GOT3 (cell line): ENCODE results near the gene R3HDM1.
A peak's percentile ranks its signal among the peaks of the same experiment; 100 is the strongest.
"Not testable (repeated sequence)": the region's sequence is repeated elsewhere in the genome, so short reads cannot be mapped to it uniquely, and the experiment has no call there.

Experiments
- DNase-seq: peaks from one replicate; lab custom pipeline; 2025; ENCODE audit warnings: mixed read lengths; lab: John Stamatoyannopoulos, UW

The R3HDM1 gene

GRCh38 chr2:135709992-135710391 is 178.7 kb downstream of the R3HDM1 start:
- peak; percentile 3 for DNase-seq

- not testable (repeated sequence) for DNase-seq
These were observed 183.8 kb downstream of the R3HDM1 start for GRCh38 chr2:135715086-135715485.

DNA sequence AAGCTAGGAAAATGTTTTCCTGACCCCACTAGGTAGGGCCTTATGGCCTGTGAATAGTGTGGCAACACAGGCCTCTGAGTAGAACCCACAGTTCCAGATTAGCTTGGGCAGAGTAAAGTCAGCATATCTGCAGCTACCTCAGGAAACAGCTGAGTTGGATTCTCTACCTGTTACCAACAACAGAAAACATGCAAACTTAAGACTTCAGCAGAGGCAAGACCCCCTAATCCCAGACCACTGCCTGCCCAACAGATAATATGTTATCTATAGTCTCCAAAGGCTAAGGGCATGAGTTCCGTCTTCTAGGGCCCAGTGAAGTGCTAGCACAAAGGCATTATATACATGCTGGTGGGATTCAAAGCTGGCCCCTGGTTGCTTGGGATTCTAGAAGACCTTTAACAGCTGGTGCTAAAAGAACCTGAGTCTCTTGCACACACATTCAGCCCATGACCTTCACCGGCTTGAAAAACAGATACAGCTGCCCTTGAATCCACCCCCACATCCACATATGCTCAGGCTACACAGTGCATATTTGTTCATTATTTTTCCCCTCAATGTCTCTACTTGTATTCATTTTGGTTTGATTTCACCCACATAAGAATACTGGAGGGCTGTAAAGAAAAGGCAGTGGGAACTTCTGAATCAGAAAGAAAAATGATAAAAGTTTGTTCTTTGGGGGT is 196.9 kb downstream of the R3HDM1 start:
- DNase-seq, result no peak

DNA sequence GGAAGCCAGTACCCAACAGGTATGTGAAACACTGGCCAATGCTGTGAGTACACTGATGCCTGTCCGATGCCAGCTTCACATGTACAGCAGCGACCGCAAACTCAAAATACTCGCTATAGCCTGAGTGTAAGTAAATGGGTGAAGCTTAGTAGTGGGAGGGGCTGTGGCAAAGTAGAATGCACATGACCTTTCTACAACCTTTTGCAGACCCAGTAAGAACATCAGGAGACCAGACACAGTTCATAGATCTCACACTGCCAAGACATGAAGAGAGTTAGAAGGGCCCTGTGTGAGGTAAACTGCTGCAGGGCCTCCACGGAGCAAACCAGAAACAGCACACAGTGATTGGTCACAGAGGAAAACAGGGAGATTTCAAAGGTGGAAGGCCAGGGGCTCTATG is 201.3 kb downstream of the R3HDM1 start:
- DNase-seq, result no peak

- no peak for DNase-seq
These were observed 201.8 kb downstream of the R3HDM1 start for GRCh38 chr2:135733045-135733444.

GRCh38 chr2:135736546-135736945 is 205.3 kb downstream of the R3HDM1 start:
- DNase-seq, result no peak

DNA sequence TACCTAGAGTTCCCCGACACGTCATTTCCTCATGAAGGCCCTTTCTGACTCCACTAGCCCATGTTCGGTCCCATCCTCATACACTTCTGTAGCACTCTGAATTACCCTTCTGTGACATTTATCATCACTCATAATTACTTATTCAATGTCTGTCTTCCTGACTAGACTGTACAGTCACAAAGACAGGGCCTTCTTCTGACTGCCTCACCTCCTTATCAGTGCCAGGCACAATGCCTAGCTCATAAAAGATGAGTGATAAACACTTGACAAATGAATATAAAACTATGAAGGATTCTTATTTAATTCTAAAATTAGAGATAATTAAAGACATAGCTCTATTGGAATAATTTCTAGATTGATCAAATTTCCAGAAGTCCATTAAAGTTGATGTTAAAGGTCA is 208.9 kb downstream of the R3HDM1 start:
- DNase-seq, result no peak

GRCh38 chr2:135741043-135741394 is 209.7 kb downstream of the R3HDM1 start:
- no peak for DNase-seq

DNA sequence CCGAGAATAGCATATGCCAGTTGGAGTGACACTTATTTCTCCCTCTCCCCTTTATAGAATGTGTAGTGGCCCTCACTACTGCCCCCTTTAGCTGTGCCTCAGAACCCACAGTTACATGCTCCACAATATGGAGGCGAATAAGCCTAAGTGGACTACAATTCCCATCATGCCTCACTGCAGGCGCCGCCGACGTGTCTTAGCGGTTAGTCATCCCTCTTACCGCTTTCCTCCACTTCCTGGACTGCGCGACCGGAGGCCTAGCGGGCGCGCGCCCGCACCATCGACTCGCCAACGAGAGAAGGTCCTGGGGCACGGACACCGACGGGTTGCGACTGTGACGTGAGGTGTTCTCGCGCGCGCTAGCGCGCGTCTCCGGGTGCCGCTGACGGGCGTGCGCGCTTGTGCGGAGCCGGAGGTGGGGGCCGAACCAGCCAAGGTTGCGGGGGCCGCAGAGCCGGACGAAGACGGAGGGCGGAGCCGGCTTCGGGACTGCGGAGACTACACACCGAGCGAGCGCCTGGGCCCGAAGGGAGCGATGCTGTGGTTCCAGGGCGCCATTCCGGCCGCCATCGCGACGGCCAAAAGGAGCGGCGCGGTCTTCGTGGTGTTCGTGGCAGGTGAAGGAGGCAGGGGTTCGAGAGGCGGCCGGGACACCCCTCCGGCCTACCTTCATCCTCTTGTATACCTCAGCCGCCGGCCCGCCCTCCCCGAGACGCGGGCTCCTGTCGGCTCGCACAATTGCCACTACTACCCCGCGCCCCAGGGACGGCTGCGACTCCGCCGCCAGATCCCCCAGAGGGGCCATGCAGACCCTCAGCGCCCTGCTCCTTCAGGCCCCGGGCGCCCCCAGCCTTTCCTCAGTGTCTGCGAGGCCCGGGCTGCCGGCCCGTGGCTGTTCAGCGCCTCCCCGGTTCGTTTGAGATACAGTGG is 210.4 kb downstream of the R3HDM1 start, which contains the start of gene UBXN4:
TSS of gene UBXN4 (plus strand) at position 461 of the 930 bp plus-strand sequence. CDS start at position 536, 75 bp downstream.
- peak; percentile 87 for DNase-seq

- DNase-seq, result peak; percentile 30
These were observed 211.1 kb downstream of the R3HDM1 start for GRCh38 chr2:135742325-135742757.

DNA sequence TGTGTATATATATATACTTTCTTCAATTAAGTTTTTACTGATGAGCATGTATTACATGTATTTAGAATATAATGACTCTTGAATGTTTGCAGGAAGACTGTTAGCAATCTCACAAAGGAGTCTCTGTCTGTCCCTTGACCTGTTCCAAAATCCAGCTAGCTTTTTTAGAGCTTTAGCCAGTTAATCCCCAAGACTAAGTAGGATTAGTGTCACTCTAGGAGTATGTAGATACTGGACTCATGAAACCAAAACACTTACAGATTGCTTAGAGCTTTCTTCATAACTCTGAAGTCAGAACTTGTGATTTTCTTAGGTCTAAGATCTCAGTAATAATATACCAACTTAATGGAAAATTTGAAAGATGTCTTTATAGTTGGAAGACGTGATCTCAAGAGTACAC is 212.6 kb downstream of the R3HDM1 start:
- DNase-seq, result no peak

GRCh38 chr2:135744760-135745314 is 213.6 kb downstream of the R3HDM1 start:
- no peak for DNase-seq

DNA sequence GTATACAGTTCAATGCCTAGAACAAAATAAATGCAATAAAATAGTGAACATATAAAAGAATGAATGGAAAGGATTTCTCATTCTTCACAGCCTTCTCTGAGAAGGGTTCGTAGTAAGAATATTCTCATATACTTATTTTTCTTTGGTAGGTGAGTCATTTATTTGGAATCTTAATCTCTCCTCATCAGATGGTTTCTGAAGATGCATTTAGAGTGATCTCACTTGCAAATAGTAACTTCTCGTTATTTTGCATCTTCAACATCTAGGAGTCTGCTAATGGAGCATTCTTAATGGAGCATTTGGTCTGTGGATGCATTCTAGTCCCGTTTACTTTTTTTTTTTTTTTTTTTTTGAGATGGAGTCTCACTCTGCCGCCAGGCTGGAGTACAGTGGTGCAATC is 214.3 kb downstream of the R3HDM1 start:
- DNase-seq, result no peak

- DNase-seq, result no peak
These were observed 224.3 kb downstream of the R3HDM1 start for GRCh38 chr2:135755573-135755972.

- no peak for DNase-seq
These were observed 225.4 kb downstream of the R3HDM1 start for GRCh38 chr2:135756692-135757091.

DNA sequence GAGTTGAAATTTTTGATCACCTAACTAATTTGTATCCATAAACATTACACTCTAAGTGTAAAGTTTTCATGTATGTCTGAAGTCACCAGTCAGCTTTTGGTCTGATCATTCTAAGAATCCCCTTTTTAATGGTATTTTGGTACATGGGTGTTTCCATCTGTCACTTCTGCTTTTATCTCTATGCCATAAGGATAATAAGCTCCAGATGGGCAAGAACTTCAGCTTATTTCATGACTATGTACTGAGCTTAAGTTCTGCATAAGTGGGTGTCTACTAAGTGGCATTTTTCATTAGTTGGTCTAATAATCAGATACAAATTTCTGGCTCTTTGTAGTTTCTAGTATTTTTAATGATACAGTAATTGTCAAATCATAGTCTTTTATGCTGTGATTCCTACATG is 230.7 kb downstream of the R3HDM1 start:
- no peak for DNase-seq

GRCh38 chr2:135762530-135762929 is 231.2 kb downstream of the R3HDM1 start:
- DNase-seq, result no peak

DNA sequence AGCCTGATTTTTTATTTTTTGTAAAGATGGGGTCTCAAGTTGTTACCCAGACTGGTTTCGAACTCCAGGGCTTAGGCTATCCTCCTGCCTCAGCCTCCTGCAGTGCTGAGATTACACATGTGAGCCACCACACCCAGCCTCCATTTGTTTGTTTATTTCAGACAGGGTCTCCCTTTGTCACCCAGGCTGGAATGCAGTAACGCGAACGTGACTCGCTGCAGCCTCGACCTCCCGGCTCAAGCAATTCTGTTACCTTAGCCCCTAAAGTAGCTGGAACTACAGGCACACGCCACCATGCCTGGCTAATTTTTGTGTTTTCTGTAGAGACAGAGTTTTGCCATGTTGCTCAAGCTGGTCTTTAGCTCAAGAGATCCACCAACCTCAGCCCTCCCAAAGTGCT is 237.6 kb downstream of the R3HDM1 start:
- no peak for DNase-seq

DNA sequence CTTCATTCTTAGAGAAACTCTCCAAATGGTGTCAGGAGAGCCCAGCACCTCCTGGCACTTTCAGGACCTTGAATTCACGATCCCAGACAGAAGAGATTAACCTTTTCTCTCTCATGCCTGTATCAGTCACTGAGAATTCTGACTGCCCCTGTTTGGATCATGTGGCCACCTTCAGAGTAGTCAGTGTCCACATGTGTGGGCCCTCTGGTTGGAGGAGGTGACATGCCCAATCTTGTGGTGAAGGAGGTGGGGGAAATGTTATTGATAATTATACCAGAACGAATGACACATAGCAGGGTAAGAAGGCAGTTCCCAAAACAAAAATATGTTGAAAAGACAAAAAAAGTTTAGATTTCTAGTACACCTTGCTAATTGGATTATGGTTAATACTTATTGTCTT is 242.0 kb downstream of the R3HDM1 start:
- DNase-seq, result no peak

DNA sequence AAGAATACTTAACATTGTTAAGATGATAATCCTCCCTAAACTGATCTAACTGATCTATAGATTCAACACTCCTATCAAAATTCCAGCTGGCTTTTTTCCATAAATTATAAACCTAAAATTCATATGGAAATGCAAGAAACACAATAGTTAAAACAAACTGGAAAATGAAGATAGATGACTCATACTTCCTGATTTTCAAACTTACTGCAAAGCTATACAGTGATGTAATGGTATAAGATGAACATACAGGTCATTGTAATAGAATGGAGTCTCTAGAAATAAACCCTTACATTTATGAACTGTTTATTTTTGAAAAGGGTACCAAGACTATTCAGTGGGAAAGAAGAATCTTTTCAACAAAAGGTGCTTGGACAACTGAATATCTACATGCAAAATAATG is 242.6 kb downstream of the R3HDM1 start:
- DNase-seq, result no peak
